Ovary (tissue), 3 donors: ENCODE data around the gene PFKFB2.

Source experiments
- CTCF ChIP-seq, 3 donors: fragments of 450-650 bp in 2 of 3; fragments of 200-600 bp in 1 of 3; IDR thresholded peaks; one replicate each; pipeline versions ENCODE4 v1.5.1 to v1.8.0; 2016 to 2022; ENCODE audit warnings: antibody characterized with exemption in 3 of 3, mild to moderate bottlenecking in 1 of 3
- POLR2A ChIP-seq: fragments of 450-650 bp; IDR thresholded peaks from one replicate; pipeline ENCODE4 v1.6.1; 2017; ENCODE audit warnings: antibody characterized with exemption, mild to moderate bottlenecking, moderate library complexity
- donor health status: DM: no; HTN: no; CAD: no.

- TF ChIP-seq POLR2A (no peak), CTCF (IDR thresholded peaks at IDR 0.05) (no peak)
These were observed 1.4 kb downstream of the PFKFB2 start for GRCh38 chr1:207054491-207054890.
